ENCODE data around the gene ERC2. TPM values are rescaled to one million over a fixed set of nuclear protein-coding genes. Genes with fewer than 3 reads are reported as not detected.

The ERC2 gene
- total RNA-seq, 1 experiment from 2014 or later, result 0.90 TPM

DNA sequence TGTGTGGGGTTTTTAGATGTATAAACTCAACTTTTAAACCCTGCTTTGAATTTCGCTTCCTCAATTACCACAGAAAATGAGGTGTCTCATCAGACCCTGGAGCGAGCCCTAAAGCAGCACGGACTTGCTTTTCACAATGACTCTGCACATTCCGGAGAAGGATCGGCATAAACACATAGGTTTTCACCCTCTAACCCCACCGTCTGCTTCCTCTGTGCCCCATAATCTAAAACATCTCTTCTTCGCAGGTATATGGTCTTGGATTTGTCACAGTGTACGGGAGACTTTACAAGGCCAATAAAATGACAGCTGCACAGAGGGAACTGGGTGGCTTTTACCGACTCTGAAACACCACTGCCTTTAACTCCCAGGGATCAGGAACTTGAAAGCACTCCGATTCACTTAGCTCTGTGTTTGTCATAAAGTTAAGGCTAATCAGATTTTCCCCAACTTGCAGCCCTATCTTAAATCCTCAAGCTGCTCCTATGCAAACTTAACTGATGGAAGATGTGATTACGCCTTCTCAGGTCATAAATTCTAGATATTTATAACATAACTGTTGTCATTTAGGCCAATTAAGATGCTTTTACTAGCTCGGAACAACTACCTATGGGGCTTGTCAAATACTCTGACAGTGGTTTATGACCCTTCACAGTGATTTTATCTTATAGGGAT is 847.8 kb downstream of the ERC2 start:
- TF ChIP-seq EZH2 (IDR thresholded peaks at IDR 0.05; ENCODE audit: borderline replicate concordance, low read depth, low read length, poor library complexity, severe bottlenecking), result no peak
- TF ChIP-seq, protein P1, sequence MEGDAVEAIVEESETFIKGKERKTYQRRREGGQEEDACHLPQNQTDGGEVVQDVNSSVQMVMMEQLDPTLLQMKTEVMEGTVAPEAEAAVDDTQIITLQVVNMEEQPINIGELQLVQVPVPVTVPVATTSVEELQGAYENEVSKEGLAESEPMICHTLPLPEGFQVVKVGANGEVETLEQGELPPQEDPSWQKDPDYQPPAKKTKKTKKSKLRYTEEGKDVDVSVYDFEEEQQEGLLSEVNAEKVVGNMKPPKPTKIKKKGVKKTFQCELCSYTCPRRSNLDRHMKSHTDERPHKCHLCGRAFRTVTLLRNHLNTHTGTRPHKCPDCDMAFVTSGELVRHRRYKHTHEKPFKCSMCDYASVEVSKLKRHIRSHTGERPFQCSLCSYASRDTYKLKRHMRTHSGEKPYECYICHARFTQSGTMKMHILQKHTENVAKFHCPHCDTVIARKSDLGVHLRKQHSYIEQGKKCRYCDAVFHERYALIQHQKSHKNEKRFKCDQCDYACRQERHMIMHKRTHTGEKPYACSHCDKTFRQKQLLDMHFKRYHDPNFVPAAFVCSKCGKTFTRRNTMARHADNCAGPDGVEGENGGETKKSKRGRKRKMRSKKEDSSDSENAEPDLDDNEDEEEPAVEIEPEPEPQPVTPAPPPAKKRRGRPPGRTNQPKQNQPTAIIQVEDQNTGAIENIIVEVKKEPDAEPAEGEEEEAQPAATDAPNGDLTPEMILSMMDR (conservative IDR thresholded peaks at IDR 0.05; ENCODE audit: low read depth, low read length), result no peak
- CTCF ChIA-PET, result no interaction called here
- H3K4me1 ChIP-seq (ENCODE audit: insufficient read depth, low read length, poor library complexity, severe bottlenecking), result peaks cover 5% of the 10 kb centered on the region
- H3K36me3 ChIP-seq (ENCODE audit: insufficient read depth, low read length, poor library complexity, severe bottlenecking), result no peaks in the 10 kb centered on the region
- BruUV-seq (replicated peaks), result no TSS peak
- H3K27me3 ChIP-seq (replicated peaks; ENCODE audit: insufficient read depth, low read depth, low read length, poor library complexity), result no peaks in the 10 kb centered on the region
- POLR2A ChIA-PET (ENCODE audit: low non-redundant PET), result no interaction called here
- H3K4me3 ChIP-seq (ENCODE audit: low read depth, low read length, poor library complexity, severe bottlenecking), result peak overlapping the region; percentile 10
- intact Hi-C loops (cut with micrococcal nuclease; ENCODE audit: unreplicated experiment), result no loop called here
- H3K9me3 ChIP-seq (ENCODE audit: low read depth, low read length, poor library complexity, severe bottlenecking), result no peaks in the 10 kb centered on the region
- DNase-seq (ENCODE audit: low spot score), result peak; percentile 31
- H3K27ac ChIP-seq (ENCODE audit: low read depth, low read length, poor library complexity, severe bottlenecking), result peak overlapping the region; percentile 58

DNA sequence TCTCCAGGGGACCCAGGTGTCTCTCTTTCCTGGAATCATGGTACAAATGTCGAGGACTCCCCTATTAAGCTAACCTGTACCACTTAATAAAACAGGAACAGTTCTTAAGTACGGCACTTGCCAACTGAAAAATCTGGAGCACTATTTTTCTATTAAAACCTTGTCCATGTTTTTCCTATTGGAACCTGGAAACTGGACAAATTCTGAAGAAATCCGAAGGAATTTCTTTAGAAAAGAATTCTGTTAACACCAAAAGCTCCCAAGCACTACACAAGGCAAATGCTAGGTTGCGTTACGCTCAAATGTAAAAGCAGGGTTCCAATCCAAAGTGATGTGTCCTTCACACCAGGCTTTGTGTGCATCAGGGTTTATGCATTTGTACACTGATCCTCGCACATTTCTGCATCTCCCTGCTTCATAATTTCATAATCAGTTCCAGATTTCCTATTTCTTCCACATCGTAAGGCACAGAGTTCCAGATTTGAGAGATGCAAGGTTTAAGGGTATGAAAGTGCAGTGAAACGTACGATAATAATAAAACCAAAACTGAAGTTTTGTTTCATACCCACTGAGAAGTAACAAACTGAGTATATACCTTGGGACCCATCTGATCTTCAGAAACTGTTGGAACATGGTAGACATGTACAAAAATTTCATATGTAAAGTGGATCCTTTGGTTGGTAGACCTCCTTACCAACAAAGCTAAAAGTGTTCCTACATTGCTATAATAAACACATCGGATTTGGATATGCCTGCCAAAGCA is 849.0 kb downstream of the ERC2 start:
- no peak overlapping the region for H3K27ac ChIP-seq (ENCODE audit: low read depth, low read length, poor library complexity, severe bottlenecking)
- intact Hi-C loops (cut with micrococcal nuclease; ENCODE audit: unreplicated experiment), result no loop called here
- TF ChIP-seq, protein P1 (conservative IDR thresholded peaks at IDR 0.05; ENCODE audit: low read depth, low read length), result no peak
- TF ChIP-seq EZH2 (IDR thresholded peaks at IDR 0.05; ENCODE audit: borderline replicate concordance, low read depth, low read length, poor library complexity, severe bottlenecking), result no peak
- POLR2A ChIA-PET (ENCODE audit: low non-redundant PET), result no interaction called here
- no peaks in the 10 kb centered on the region for H3K36me3 ChIP-seq (ENCODE audit: insufficient read depth, low read length, poor library complexity, severe bottlenecking)
- BruUV-seq (replicated peaks), result no TSS peak
- H3K27me3 ChIP-seq (replicated peaks; ENCODE audit: insufficient read depth, low read depth, low read length, poor library complexity), result no peaks in the 10 kb centered on the region
- CTCF ChIA-PET, result no interaction called here
- no peaks in the 10 kb centered on the region for H3K9me3 ChIP-seq (ENCODE audit: low read depth, low read length, poor library complexity, severe bottlenecking)
- no peak overlapping the region for H3K4me3 ChIP-seq (ENCODE audit: low read depth, low read length, poor library complexity, severe bottlenecking)
- H3K4me1 ChIP-seq (ENCODE audit: insufficient read depth, low read length, poor library complexity, severe bottlenecking), result peaks cover 5% of the 10 kb centered on the region
- DNase-seq (ENCODE audit: low spot score), result no peak

DNA sequence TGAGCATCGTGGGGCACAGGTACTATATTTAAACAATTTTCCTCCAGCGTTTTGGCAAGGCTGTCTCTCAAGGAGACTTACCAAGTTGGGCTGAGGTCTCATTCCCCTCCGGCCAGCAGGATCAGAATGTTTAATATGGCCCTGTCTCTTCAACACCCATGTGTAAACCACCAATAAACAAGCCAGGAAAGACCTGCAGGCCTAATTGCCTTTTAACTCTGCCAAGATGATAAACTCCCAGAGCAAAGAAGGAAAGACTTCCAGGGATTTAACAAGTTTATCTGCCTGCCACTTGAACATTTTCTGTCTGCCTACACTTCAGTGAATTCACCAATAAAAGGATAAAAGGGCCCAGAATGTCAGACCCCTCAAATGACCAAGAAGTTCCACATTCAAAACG is 850.9 kb downstream of the ERC2 start:
- H3K27me3 ChIP-seq (replicated peaks; ENCODE audit: insufficient read depth, low read depth, low read length, poor library complexity), result no peaks in the 10 kb centered on the region
- no peak overlapping the region for H3K27ac ChIP-seq (ENCODE audit: low read depth, low read length, poor library complexity, severe bottlenecking)
- TF ChIP-seq, protein P1 (conservative IDR thresholded peaks at IDR 0.05; ENCODE audit: low read depth, low read length), result no peak
- TF ChIP-seq EZH2 (IDR thresholded peaks at IDR 0.05; ENCODE audit: borderline replicate concordance, low read depth, low read length, poor library complexity, severe bottlenecking), result no peak
- ChIA-PET POLR2A (ENCODE audit: low non-redundant PET) (no interaction called here), CTCF (no interaction called here)
- H3K4me1 ChIP-seq (ENCODE audit: insufficient read depth, low read length, poor library complexity, severe bottlenecking), result peaks cover 5% of the 10 kb centered on the region
- no peak for DNase-seq (ENCODE audit: low spot score)
- no TSS peak for BruUV-seq (replicated peaks)
- intact Hi-C loops (cut with micrococcal nuclease; ENCODE audit: unreplicated experiment), result no loop called here
- no peaks in the 10 kb centered on the region for H3K36me3 ChIP-seq (ENCODE audit: insufficient read depth, low read length, poor library complexity, severe bottlenecking)
- no peak overlapping the region for H3K4me3 ChIP-seq (ENCODE audit: low read depth, low read length, poor library complexity, severe bottlenecking)
- no peaks in the 10 kb centered on the region for H3K9me3 ChIP-seq (ENCODE audit: low read depth, low read length, poor library complexity, severe bottlenecking)

Data from A673 (cell line).